HG03571 (cell line): ENCODE results near the gene KRT34.
"Not testable (repeated sequence)": the region's sequence is repeated elsewhere in the genome, so short reads cannot be mapped to it uniquely, and the experiment has no call there.

Experiments
- ATAC-seq: cut with Tn5 transposase; IDR thresholded peaks from one replicate; pipeline ENCODE4 v1.9.1; 2021; ENCODE audit not compliant: unreplicated experiment

Gene KRT34

GRCh38 chr17:41367426-41368075 lies 14.6 kb downstream of the KRT34 start:
- ATAC-seq: no peak

GRCh38 chr17:41366070-41366469 lies 16.0 kb downstream of the KRT34 start:
- ATAC-seq: no peak

GRCh38 chr17:41363881-41364280 lies 18.2 kb downstream of the KRT34 start:
- no peak for ATAC-seq

- no peak for ATAC-seq
Observed at GRCh38 chr17:41360296-41360995, 21.7 kb downstream of the KRT34 start.

GRCh38 chr17:41354536-41354935 lies 27.6 kb downstream of the KRT34 start:
- ATAC-seq: no peak

GRCh38 chr17:41352597-41353366 lies 29.3 kb downstream of the KRT34 start:
- no peak for ATAC-seq

- no peak for ATAC-seq
Observed at GRCh38 chr17:41351177-41351576, 30.9 kb downstream of the KRT34 start.

GRCh38 chr17:41350381-41350878 lies 31.7 kb downstream of the KRT34 start, which contains the start of gene KRT33A:
KRT33A (minus strand) TSS chr17:41350828; CDS start chr17:41350767, 61 bp downstream.
- not testable (repeated sequence) for ATAC-seq

- no peak for ATAC-seq
Observed at GRCh38 chr17:41347869-41348760, 34.0 kb downstream of the KRT34 start.

- ATAC-seq: not testable (repeated sequence)
Observed at GRCh38 chr17:41346421-41346820, 35.7 kb downstream of the KRT34 start.

- ATAC-seq: no peak
Observed at GRCh38 chr17:41345992-41346391, 36.1 kb downstream of the KRT34 start.

GRCh38 chr17:41343029-41343428 lies 39.1 kb downstream of the KRT34 start:
- no peak for ATAC-seq

GRCh38 chr17:41340934-41341861 lies 40.9 kb downstream of the KRT34 start:
- ATAC-seq: no peak

- no peak for ATAC-seq
Observed at GRCh38 chr17:41340494-41340893, 41.6 kb downstream of the KRT34 start.

GRCh38 chr17:41339571-41340172 lies 42.4 kb downstream of the KRT34 start:
- ATAC-seq: no peak

GRCh38 chr17:41338961-41339485 lies 43.1 kb downstream of the KRT34 start:
- peak; percentile 46 for ATAC-seq

- ATAC-seq: no peak
Observed at GRCh38 chr17:41335747-41336146, 46.4 kb downstream of the KRT34 start.

GRCh38 chr17:41334385-41335305 lies 47.5 kb downstream of the KRT34 start:
- no peak for ATAC-seq
